HL-60 (cell line): ENCODE data around the gene AP2A2.
"Not testable (repeated sequence)": the region's sequence is repeated elsewhere in the genome, so short reads cannot be mapped to it uniquely, and the experiment has no call there.

Experiments
- DNase-seq, 2 experiments: peaks; one replicate each; pipeline ENCODE4 v3.0.0-alpha.2; 2010 to 2020; ENCODE audit warnings: low read depth in 1 of 2, low spot score in 1 of 2
- H3K27ac ChIP-seq: fragments of 250-450 bp; sonication (Bioruptor Pico); replicated peaks from 2 replicates; pipeline ENCODE4 v1.5.1; 2020; ENCODE audit warnings: mild to moderate bottlenecking, moderate library complexity
- H3K27me3 ChIP-seq: fragments of 250-450 bp; sonication (Bioruptor Pico); 2 replicates; pipeline ENCODE4 v1.5.1; 2021; ENCODE audit warnings: mild to moderate bottlenecking, moderate library complexity; ENCODE audit not compliant: insufficient read depth, poor library complexity, severe bottlenecking
- H3K4me3 ChIP-seq: replicated peaks from 2 replicates; pipeline ENCODE4 v1.5.1; 2011; ENCODE audit warnings: mild to moderate bottlenecking, control low read depth, low read length; ENCODE audit not compliant: insufficient read depth
- GABPA ChIP-seq: IDR thresholded peaks from 2 replicates; pipeline ENCODE4 v1.6.1; 2012; ENCODE audit warnings: low read depth
- POLR2AphosphoS5 ChIP-seq: IDR thresholded peaks from 2 replicates; pipeline ENCODE4 v1.6.1; 2012; ENCODE audit warnings: low read depth
- SPI1 ChIP-seq: IDR thresholded peaks from 2 replicates; pipeline ENCODE4 v1.6.1; 2012; ENCODE audit warnings: low read depth, mild to moderate bottlenecking, borderline replicate concordance
- TF ChIP-seq, protein P1 (sequence below): IDR thresholded peaks from one replicate; pipeline ENCODE4 v1.5.1; 2011; ENCODE audit warnings: low read length, control low read depth, inconsistent platforms; ENCODE audit not compliant: insufficient read depth
- TF ChIP-seq, protein P2 (sequence below): IDR thresholded peaks from 2 replicates; pipeline ENCODE4 v1.6.1; 2012; ENCODE audit warnings: low read depth; ENCODE audit not compliant: insufficient replicate concordance

The AP2A2 gene

DNA sequence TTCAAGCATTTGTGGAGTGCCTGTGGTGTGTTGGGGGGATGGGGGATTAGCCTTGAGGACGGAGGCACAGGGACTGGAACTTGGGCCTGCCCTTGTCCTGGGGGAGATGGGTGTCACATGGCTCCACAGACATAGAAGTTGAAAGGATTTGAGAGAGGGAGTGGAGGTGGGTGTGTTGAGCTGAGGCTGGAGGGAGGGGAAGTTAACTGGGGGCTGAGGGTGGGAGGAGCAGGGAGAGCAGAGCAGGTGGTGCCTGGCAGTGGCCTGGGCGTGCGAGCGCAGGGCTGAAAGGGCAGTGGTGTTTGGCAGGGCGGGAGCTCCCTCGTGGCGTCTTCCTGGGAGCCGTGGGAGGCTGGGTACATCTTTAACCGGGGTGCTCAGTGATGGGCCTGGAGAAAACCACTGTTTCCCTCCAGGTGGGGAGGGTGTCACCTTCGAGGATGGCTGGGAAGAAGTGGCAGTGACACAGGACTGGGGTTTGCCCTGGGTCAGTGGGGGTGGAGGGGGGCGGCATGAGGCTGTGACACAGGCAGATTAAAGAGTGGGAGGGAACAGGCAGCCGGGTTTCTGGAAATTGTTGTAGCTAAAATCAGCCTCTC is 45.5 kb downstream of the AP2A2 start:
- Histone ChIP-seq H3K27me3 (no peaks in the 10 kb centered on the region), H3K4me3 (no peak overlapping the region), H3K27ac (no peak overlapping the region)
- no peak for DNase-seq
- TF ChIP-seq, protein P1, sequence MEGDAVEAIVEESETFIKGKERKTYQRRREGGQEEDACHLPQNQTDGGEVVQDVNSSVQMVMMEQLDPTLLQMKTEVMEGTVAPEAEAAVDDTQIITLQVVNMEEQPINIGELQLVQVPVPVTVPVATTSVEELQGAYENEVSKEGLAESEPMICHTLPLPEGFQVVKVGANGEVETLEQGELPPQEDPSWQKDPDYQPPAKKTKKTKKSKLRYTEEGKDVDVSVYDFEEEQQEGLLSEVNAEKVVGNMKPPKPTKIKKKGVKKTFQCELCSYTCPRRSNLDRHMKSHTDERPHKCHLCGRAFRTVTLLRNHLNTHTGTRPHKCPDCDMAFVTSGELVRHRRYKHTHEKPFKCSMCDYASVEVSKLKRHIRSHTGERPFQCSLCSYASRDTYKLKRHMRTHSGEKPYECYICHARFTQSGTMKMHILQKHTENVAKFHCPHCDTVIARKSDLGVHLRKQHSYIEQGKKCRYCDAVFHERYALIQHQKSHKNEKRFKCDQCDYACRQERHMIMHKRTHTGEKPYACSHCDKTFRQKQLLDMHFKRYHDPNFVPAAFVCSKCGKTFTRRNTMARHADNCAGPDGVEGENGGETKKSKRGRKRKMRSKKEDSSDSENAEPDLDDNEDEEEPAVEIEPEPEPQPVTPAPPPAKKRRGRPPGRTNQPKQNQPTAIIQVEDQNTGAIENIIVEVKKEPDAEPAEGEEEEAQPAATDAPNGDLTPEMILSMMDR = no peak
- TF ChIP-seq POLR2AphosphoS5 (no peak), GABPA (no peak), SPI1 (no peak)
- TF ChIP-seq, protein P2, sequence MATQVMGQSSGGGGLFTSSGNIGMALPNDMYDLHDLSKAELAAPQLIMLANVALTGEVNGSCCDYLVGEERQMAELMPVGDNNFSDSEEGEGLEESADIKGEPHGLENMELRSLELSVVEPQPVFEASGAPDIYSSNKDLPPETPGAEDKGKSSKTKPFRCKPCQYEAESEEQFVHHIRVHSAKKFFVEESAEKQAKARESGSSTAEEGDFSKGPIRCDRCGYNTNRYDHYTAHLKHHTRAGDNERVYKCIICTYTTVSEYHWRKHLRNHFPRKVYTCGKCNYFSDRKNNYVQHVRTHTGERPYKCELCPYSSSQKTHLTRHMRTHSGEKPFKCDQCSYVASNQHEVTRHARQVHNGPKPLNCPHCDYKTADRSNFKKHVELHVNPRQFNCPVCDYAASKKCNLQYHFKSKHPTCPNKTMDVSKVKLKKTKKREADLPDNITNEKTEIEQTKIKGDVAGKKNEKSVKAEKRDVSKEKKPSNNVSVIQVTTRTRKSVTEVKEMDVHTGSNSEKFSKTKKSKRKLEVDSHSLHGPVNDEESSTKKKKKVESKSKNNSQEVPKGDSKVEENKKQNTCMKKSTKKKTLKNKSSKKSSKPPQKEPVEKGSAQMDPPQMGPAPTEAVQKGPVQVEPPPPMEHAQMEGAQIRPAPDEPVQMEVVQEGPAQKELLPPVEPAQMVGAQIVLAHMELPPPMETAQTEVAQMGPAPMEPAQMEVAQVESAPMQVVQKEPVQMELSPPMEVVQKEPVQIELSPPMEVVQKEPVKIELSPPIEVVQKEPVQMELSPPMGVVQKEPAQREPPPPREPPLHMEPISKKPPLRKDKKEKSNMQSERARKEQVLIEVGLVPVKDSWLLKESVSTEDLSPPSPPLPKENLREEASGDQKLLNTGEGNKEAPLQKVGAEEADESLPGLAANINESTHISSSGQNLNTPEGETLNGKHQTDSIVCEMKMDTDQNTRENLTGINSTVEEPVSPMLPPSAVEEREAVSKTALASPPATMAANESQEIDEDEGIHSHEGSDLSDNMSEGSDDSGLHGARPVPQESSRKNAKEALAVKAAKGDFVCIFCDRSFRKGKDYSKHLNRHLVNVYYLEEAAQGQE = no peak

DNA sequence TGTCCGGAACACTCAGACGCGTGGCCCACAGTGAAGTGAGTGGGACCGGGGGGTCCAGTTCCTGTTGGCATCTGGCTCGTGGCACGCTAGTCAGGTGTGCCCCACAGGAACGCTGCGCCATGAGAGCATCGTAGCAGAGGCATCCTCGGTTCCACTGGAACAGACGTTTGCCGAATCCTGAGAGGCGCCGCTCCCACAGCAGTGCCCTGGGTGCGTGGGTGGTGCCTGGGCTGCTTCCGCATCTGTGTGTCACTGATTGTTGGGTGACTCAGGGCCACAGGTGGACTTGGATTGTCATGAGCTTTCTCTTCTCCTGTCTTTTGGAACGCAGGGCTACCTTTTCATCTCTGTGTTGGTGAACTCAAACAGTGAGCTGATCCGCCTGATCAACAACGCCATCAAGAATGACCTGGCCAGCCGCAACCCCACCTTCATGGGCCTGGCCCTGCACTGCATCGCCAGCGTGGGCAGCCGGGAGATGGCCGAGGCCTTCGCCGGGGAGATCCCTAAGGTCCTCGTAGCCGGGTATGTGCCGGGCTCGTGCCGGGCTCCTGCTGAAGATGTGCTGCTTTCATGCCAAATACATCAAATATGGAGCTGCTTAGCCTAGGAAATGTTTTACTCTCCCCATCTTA is 46.2 kb downstream of the AP2A2 start:
- DNase-seq = no peak
- Histone ChIP-seq H3K4me3 (no peak overlapping the region), H3K27me3 (no peaks in the 10 kb centered on the region), H3K27ac (no peak overlapping the region)
- TF ChIP-seq, protein P2 = no peak
- TF ChIP-seq SPI1 = no peak
- TF ChIP-seq GABPA = no peak
- TF ChIP-seq, protein P1 = no peak
- TF ChIP-seq POLR2AphosphoS5 = no peak

DNA sequence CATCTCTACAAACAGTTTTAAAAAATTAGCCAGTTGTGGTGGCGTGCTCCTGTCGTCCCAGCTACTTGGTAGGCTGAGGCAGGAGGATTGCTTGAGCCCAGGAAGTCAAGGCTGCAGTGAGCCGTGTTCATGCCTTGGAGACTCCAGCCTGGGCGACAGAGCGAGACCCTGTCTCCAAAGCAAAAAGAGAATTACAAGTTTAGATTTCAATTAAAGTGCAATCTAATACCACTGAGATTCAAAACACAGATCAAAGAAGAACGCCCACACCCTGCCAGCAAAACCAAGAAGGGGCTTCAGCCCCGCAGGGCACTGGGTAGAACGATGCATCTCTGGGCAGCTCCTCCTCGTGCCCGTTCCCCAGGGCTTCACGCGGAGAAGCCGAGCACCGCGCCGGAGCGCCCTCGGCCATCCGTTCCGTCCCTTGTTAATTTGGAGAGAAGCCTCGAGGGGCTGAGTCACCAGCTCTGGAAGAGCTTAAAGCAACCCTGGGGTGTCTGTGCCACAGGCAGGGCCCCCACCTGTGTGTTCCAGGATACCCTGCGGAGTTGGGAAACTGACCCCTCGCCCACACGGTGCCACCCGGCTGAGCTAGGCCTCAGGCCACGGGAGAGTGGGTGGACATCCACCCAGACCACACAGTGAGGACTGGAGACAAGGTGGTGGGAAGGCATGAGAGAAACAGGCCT is 47.0 kb downstream of the AP2A2 start:
- no peak overlapping the region for H3K27ac ChIP-seq
- H3K27me3 ChIP-seq = no peaks in the 10 kb centered on the region
- no peak for DNase-seq
- H3K4me3 ChIP-seq = no peak overlapping the region
- TF ChIP-seq GABPA (no peak), POLR2AphosphoS5 (no peak)

DNA sequence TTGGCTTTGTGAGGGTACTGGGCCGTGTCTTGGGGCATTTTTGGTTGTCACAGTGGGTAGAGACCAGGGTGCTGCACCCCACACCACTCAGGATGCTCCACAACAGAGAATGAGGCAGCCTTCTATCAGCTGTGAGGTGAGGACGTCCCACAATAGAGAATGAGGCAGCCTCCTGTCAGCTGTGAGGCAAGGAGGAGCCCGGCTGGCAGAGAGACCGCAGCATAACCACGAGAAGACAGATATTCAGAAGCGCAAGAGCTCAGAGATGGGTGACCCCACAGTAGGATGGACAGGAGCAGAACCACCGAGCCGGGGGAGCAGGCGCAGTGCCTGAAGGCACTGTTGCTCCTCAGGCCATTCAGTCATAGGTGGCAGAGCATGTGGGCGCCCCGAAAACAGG is 47.6 kb downstream of the AP2A2 start:
- no peak for DNase-seq
- H3K27ac ChIP-seq = no peak overlapping the region
- H3K4me3 ChIP-seq = no peak overlapping the region
- TF ChIP-seq, protein P1 = no peak
- TF ChIP-seq SPI1 = no peak
- H3K27me3 ChIP-seq = no peaks in the 10 kb centered on the region

DNA sequence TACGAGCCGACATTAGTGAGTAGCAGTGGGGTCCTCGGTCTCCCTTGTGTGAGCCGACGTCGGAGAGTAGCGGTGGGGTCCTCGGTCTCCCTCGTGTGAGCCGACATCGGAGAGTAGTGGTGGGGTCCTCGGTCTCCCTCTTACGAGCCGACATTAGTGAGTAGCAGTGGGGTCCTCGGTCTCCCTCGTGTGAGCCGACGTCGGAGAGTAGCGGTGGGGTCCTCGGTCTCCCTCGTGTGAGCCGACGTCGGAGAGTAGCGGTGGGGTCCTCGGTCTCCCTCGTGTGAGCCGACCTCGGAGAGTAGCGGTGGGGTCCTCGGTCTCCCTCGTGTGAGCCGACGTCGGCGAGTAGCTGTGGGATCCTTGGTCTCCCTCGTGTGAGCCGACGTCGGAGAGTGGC is 49.7 kb downstream of the AP2A2 start:
- H3K27me3 ChIP-seq, H3K27ac ChIP-seq, DNase-seq, H3K4me3 ChIP-seq: not testable (repeated sequence)
